ENCODE data around the gene MACC1. TPM values are rescaled to one million over a fixed set of nuclear protein-coding genes. Genes with fewer than 3 reads are reported as not detected.

The MACC1 gene
- total and polyA plus RNA-seq, 2 of the 13 experiments (the other 11 are each of a cell fraction or from before 2014, with no cell fraction given): 0.04 TPM; not detected in 1

GRCh38 chr7:20214921-20215669, 2.1 kb downstream of the MACC1 start (continued):
- TF ChIP-seq ZNF512B (CRISPR knock-in tag; IDR thresholded peaks at IDR 0.05; ENCODE audit: borderline replicate concordance): no peak
- TF ChIP-seq PAX8 (CRISPR knock-in tag; IDR thresholded peaks at IDR 0.05; ENCODE audit: borderline replicate concordance): no peak

GRCh38 chr7:20214132-20214531, 3.1 kb downstream of the MACC1 start:
- in situ Hi-C loops (cut with HindIII; ENCODE audit: extremely low pct_ligation_motif_present, low pct_unique_long_range_greater_than_20kb): no loop called here
- Histone ChIP-seq H3K36me3 (replicated peaks in 1 of 2; ENCODE audit: control insufficient read depth in 1 of 2, insufficient read depth in 2 of 2, low read length in 2 of 2) (no peaks in the 10 kb centered on the region), H3K79me2 (ENCODE audit: insufficient read depth, low read length) (no peaks in the 10 kb centered on the region), H3K4me1 (ENCODE audit: insufficient read depth, low read length) (peaks cover 21% of the 10 kb centered on the region), H3K9ac (ENCODE audit: insufficient read depth, low read depth, low read length) (no peak overlapping the region), H3K4me3 (replicated peaks in 1 of 3; ENCODE audit: insufficient read depth in 1 of 3, low read depth in 2 of 3, low read length in 3 of 3) (no peak overlapping the region), H4K20me1 (ENCODE audit: insufficient read depth, low read length) (no peaks in the 10 kb centered on the region), H3K9me3 (ENCODE audit: low read length) (peaks cover 8% of the 10 kb centered on the region), H3K27me3 (ENCODE audit: control insufficient read depth in 1 of 2, insufficient read depth in 2 of 2, low read length in 2 of 2) (no peaks in the 10 kb centered on the region), H3K27ac (ENCODE audit: extremely low read length, insufficient read depth, low read length) (no peak overlapping the region), H2AFZ (ENCODE audit: low read length) (no peak overlapping the region), H3K4me2 (ENCODE audit: low read depth, low read length) (no peak overlapping the region)
- intact Hi-C loops (cut with micrococcal nuclease; ENCODE audit: unreplicated experiment): no loop called here
- ChIA-PET POLR2A (no interaction called here), CTCF (ENCODE audit: low intra/inter-chr PET ratio, low total read pairs) (no interaction called here)
- FAIRE-seq (no peak), DNase-seq (ENCODE audit: low spot score) (no peak), ATAC-seq (no peak)
- 59% methylated on average over 2 of the region's 2 CpGs for WGBS (ENCODE audit: low lambda C conversion rate)
- no TSS peak for BruUV-seq (replicated peaks)
- TF ChIP-seq ZNF704 (CRISPR knock-in tag; IDR thresholded peaks at IDR 0.05; ENCODE audit: borderline replicate concordance): no peak
- TF ChIP-seq ZNF652 (CRISPR knock-in tag; IDR thresholded peaks at IDR 0.05; ENCODE audit: borderline replicate concordance, low read depth): no peak
- no peak for TF ChIP-seq ZNF674 (CRISPR knock-in tag; IDR thresholded peaks at IDR 0.05; ENCODE audit: low read depth)
- TF ChIP-seq MAFF (IDR thresholded peaks at IDR 0.05; ENCODE audit: low read depth, low read length): no peak
- TF ChIP-seq FOXK2 (IDR thresholded peaks at IDR 0.05): no peak
- TF ChIP-seq HMG20A (CRISPR knock-in tag; IDR thresholded peaks at IDR 0.05; ENCODE audit: borderline replicate concordance): no peak
- no peak for TF ChIP-seq TFE3 (CRISPR knock-in tag; IDR thresholded peaks at IDR 0.05)
- no peak for TF ChIP-seq ZNF12 (CRISPR knock-in tag; IDR thresholded peaks at IDR 0.05)
- TF ChIP-seq TRIM22 (IDR thresholded peaks at IDR 0.05): no peak
- no peak for TF ChIP-seq ZNF224 (CRISPR knock-in tag; IDR thresholded peaks at IDR 0.05)
- no peak for TF ChIP-seq KAT8 (CRISPR knock-in tag; IDR thresholded peaks at IDR 0.05)
- no peak for TF ChIP-seq TFDP1 (CRISPR knock-in tag; IDR thresholded peaks at IDR 0.05; ENCODE audit: borderline replicate concordance)
- TF ChIP-seq ZNF563 (CRISPR knock-in tag; IDR thresholded peaks at IDR 0.05): no peak
- TF ChIP-seq ZNF616 (CRISPR knock-in tag; IDR thresholded peaks at IDR 0.05; ENCODE audit: low read depth): no peak
